HEK293 (cell line): ENCODE results near the gene ZSCAN30.

Experiments
- CTCF ChIA-PET: fragments of 350-600 bp; formaldehyde crosslinking; extraction: SDS; loops from one replicate; lab custom pipeline; 2021; ENCODE audit warnings: antibody characterized with exemption; lab: Yijun Ruan, JAX
- POLR2A ChIA-PET: fragments of 300-600 bp; formaldehyde crosslinking; extraction: SDS; loops from one replicate; lab custom pipeline; 2020; ENCODE audit warnings: antibody characterized with exemption, inconsistent platforms; lab: Yijun Ruan, JAX
- H3K27ac ChIP-seq: fragments of 200-500 bp; sonication (Bioruptor generic); 2 replicates; pipeline ENCODE4 v1.5.1; 2014; ENCODE audit warnings: low read depth, low read length, control low read depth, inconsistent platforms; ENCODE audit errors: extremely low read depth
- H3K36me3 ChIP-seq, 2 experiments: fragments of 200-500 bp in 1 of 2; sonication (Bioruptor generic) in 1 of 2; 1 replicate in 1 of 2; 2 replicates in 1 of 2; pipeline ENCODE4 v1.5.1; 2014 to 2017; ENCODE audit warnings: inconsistent platforms in 2 of 2, low read length in 2 of 2; ENCODE audit not compliant: control insufficient read depth in 2 of 2, insufficient read depth in 1 of 2
- H3K4me1 ChIP-seq: fragments of 200-500 bp; sonication (Bioruptor generic); 2 replicates; pipeline ENCODE4 v1.5.1; 2014; ENCODE audit warnings: mild to moderate bottlenecking, low read length, inconsistent platforms; ENCODE audit not compliant: control insufficient read depth, insufficient read depth
- H3K4me3 ChIP-seq: 2 replicates; pipeline ENCODE4 v1.5.1; 2011; ENCODE audit warnings: low read depth, mild to moderate bottlenecking, control low read depth, low read length, moderate library complexity
- H3K9me3 ChIP-seq: fragments of 200-500 bp; sonication (Bioruptor generic); 2 replicates; pipeline ENCODE4 v1.5.1; 2014; ENCODE audit warnings: low read depth, low read length, inconsistent platforms; ENCODE audit not compliant: control insufficient read depth, insufficient read depth
- GLI2 ChIP-seq: fragments of 450-650 bp; formaldehyde crosslinking; IDR thresholded peaks from 2 replicates; pipeline ENCODE4; 2017; ENCODE audit warnings: missing biosample characterization, missing genetic modification characterization, low read depth, borderline replicate concordance
- YY1 ChIP-seq: fragments of 450-650 bp; formaldehyde crosslinking; IDR thresholded peaks from 2 replicates; pipeline ENCODE4 v1.5.1; 2018; ENCODE audit warnings: missing biosample characterization, missing genetic modification characterization
- ZNF114 ChIP-seq: fragments of 450-650 bp; formaldehyde crosslinking; IDR thresholded peaks from 2 replicates; pipeline ENCODE4 v1.5.0; 2017; ENCODE audit warnings: missing biosample characterization, missing genetic modification characterization
- ZNF19 ChIP-seq: fragments of 450-650 bp; formaldehyde crosslinking; IDR thresholded peaks from 2 replicates; pipeline ENCODE4; 2016; ENCODE audit warnings: missing biosample characterization, missing genetic modification characterization, low read depth
- ZNF274 ChIP-seq, 2 experiments: fragments of 200-500 bp in 1 of 2; fragments of 450-650 bp in 1 of 2; sonication (Bioruptor generic) in 1 of 2; formaldehyde crosslinking in 1 of 2; IDR thresholded peaks; 2 replicates each; pipeline versions ENCODE4 v1.5.1 to v1.6.1; 2014 to 2016; ENCODE audit warnings: borderline replicate concordance in 1 of 2, inconsistent platforms in 1 of 2, low read length in 1 of 2, missing biosample characterization in 1 of 2, missing genetic modification characterization in 1 of 2
- ZNF341 ChIP-seq: fragments of 450-650 bp; formaldehyde crosslinking; IDR thresholded peaks from 2 replicates; pipeline ENCODE4; 2016; ENCODE audit warnings: low read depth, missing biosample characterization, missing genetic modification characterization
- ZNF473 ChIP-seq: fragments of 450-650 bp; formaldehyde crosslinking; IDR thresholded peaks from 2 replicates; pipeline ENCODE4 v1.5.1; 2017; ENCODE audit warnings: missing biosample characterization, missing genetic modification characterization
- ZNF501 ChIP-seq: fragments of 450-650 bp; formaldehyde crosslinking; IDR thresholded peaks from 2 replicates; pipeline ENCODE4 v1.5.1; 2016; ENCODE audit warnings: missing biosample characterization, missing genetic modification characterization
- ZNF510 ChIP-seq: fragments of 450-650 bp; formaldehyde crosslinking; IDR thresholded peaks from 2 replicates; pipeline ENCODE4 v1.5.1; 2018; ENCODE audit warnings: mild to moderate bottlenecking, missing genetic modification characterization, missing biosample characterization; ENCODE audit not compliant: insufficient replicate concordance
- ZNF514 ChIP-seq: fragments of 450-650 bp; formaldehyde crosslinking; IDR thresholded peaks from 2 replicates; pipeline ENCODE4 v1.5.1; 2016; ENCODE audit warnings: missing biosample characterization, missing genetic modification characterization
- ZNF558 ChIP-seq: fragments of 450-650 bp; formaldehyde crosslinking; IDR thresholded peaks from 2 replicates; pipeline ENCODE4 v1.5.1; 2016; ENCODE audit warnings: missing biosample characterization, missing genetic modification characterization
- ZNF621 ChIP-seq: fragments of 450-650 bp; formaldehyde crosslinking; IDR thresholded peaks from 2 replicates; pipeline ENCODE4 v1.5.1; 2017; ENCODE audit warnings: missing biosample characterization, missing genetic modification characterization
- ZNF701 ChIP-seq: fragments of 450-650 bp; formaldehyde crosslinking; IDR thresholded peaks from 2 replicates; pipeline ENCODE4 v1.5.1; 2016; ENCODE audit warnings: missing biosample characterization, missing genetic modification characterization
- ZNF76 ChIP-seq: fragments of 450-650 bp; formaldehyde crosslinking; IDR thresholded peaks from 2 replicates; pipeline ENCODE4; 2016; ENCODE audit warnings: low read depth, missing biosample characterization, missing genetic modification characterization, borderline replicate concordance
- ZNF792 ChIP-seq: fragments of 450-650 bp; formaldehyde crosslinking; IDR thresholded peaks from 2 replicates; pipeline ENCODE4 v1.5.1; 2016; ENCODE audit warnings: missing biosample characterization, missing genetic modification characterization
- ZNF843 ChIP-seq: fragments of 450-650 bp; formaldehyde crosslinking; IDR thresholded peaks from 2 replicates; pipeline ENCODE4 v1.5.1; 2016; ENCODE audit warnings: missing biosample characterization, missing genetic modification characterization
- ZSCAN16 ChIP-seq: fragments of 450-650 bp; formaldehyde crosslinking; IDR thresholded peaks from 2 replicates; pipeline ENCODE4 v1.5.1; 2016; ENCODE audit warnings: missing biosample characterization, missing genetic modification characterization
- TF ChIP-seq, protein P1 (sequence below): fragments of 450-650 bp; IDR thresholded peaks from 2 replicates; pipeline ENCODE4 v1.5.1; 2018; ENCODE audit warnings: missing biosample characterization, mild to moderate bottlenecking, missing genetic modification characterization
- TF ChIP-seq, protein P2 (sequence below): fragments of 450-650 bp; formaldehyde crosslinking; IDR thresholded peaks from 2 replicates; pipeline ENCODE4 v1.5.1; 2017; ENCODE audit warnings: missing biosample characterization, missing genetic modification characterization
- TF ChIP-seq, protein P3 (sequence below): fragments of 450-650 bp; formaldehyde crosslinking; IDR thresholded peaks from 2 replicates; pipeline ENCODE4 v1.5.1; 2016; ENCODE audit warnings: missing biosample characterization, missing genetic modification characterization
- TF ChIP-seq, protein P4 (sequence below): fragments of 450-650 bp; formaldehyde crosslinking; IDR thresholded peaks from 2 replicates; pipeline ENCODE4 v1.5.1; 2016; ENCODE audit warnings: missing biosample characterization, missing genetic modification characterization, low read depth

Gene ZSCAN30

DNA sequence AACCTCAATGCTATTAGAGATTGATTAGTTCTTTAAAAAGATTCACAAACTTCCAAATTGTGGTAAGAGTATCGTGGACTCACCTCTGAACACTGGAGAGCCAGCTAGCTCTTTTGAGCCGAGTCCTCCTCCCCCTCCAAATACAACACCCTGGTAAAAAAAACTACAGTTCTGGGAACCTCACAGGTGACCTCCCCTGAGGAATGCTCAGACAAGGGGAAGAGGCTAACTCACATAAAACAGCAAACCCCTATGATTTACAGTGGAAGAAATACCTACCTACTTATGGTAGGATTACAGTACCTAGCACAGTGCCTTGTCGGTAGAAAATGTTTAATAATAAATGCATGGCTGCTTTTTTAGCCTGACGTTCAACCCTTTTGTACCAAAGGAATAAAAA, 45.8 kb upstream of the ZSCAN30 start (continued):
- TF ChIP-seq, protein P1, sequence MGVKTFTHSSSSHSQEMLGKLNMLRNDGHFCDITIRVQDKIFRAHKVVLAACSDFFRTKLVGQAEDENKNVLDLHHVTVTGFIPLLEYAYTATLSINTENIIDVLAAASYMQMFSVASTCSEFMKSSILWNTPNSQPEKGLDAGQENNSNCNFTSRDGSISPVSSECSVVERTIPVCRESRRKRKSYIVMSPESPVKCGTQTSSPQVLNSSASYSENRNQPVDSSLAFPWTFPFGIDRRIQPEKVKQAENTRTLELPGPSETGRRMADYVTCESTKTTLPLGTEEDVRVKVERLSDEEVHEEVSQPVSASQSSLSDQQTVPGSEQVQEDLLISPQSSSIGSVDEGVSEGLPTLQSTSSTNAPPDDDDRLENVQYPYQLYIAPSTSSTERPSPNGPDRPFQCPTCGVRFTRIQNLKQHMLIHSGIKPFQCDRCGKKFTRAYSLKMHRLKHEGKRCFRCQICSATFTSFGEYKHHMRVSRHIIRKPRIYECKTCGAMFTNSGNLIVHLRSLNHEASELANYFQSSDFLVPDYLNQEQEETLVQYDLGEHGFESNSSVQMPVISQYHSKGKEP (tag by site-specific recombination), result no peak
- no peak for TF ChIP-seq ZNF621
- no peak for TF ChIP-seq ZNF473 (tag by site-specific recombination)
- TF ChIP-seq ZNF76, result no peak
- TF ChIP-seq, protein P2, sequence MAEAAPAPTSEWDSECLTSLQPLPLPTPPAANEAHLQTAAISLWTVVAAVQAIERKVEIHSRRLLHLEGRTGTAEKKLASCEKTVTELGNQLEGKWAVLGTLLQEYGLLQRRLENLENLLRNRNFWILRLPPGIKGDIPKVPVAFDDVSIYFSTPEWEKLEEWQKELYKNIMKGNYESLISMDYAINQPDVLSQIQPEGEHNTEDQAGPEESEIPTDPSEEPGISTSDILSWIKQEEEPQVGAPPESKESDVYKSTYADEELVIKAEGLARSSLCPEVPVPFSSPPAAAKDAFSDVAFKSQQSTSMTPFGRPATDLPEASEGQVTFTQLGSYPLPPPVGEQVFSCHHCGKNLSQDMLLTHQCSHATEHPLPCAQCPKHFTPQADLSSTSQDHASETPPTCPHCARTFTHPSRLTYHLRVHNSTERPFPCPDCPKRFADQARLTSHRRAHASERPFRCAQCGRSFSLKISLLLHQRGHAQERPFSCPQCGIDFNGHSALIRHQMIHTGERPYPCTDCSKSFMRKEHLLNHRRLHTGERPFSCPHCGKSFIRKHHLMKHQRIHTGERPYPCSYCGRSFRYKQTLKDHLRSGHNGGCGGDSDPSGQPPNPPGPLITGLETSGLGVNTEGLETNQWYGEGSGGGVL (tag by site-specific recombination), result no peak
- no peak for TF ChIP-seq GLI2 (tag by site-specific recombination)

DNA sequence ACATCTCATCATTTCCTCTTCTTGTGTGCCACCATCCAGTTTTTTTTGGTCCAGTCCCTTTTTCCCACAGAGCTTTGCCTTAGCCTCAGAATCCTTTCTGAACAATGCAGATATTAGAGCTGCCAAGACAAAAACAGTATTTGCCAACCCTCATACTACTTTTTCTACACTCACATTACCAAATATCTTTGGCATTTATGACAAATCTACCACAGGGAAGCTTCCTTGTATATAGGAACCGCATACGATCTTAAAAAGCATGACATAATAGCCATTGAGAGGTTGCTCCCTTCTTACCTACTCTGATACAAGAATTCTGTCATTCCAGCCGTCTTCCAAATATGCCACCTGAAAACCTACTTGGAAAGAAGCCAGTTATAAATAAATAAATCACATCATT, 44.8 kb upstream of the ZSCAN30 start:
- Histone ChIP-seq H3K4me1 (no peaks in the 10 kb centered on the region), H3K36me3 (peaks cover 42 to 85% of the 10 kb centered on the region in 2 experiments), H3K4me3 (no peak overlapping the region), H3K27ac (no peak overlapping the region), H3K9me3 (no peaks in the 10 kb centered on the region)
- TF ChIP-seq ZNF843 (tag by site-specific recombination) (no peak), YY1 (tag by site-specific recombination) (no peak), ZNF558 (tag by site-specific recombination) (no peak), ZNF19 (tag by site-specific recombination) (no peak), ZNF114 (no peak), ZNF792 (tag by site-specific recombination) (no peak), ZNF514 (tag by site-specific recombination) (no peak), ZSCAN16 (tag by site-specific recombination) (no peak), ZNF341 (tag by site-specific recombination) (no peak), ZNF274 (IDR thresholded peaks at IDR 0.05; ENCODE audit: low read length) (no peak), ZNF274 (tag by site-specific recombination; IDR thresholded peaks at IDR 0.05; ENCODE audit: borderline replicate concordance) (no peak), ZNF510 (tag by site-specific recombination) (no peak), ZNF701 (tag by site-specific recombination) (no peak), ZNF501 (tag by site-specific recombination) (no peak)
- TF ChIP-seq, protein P3, sequence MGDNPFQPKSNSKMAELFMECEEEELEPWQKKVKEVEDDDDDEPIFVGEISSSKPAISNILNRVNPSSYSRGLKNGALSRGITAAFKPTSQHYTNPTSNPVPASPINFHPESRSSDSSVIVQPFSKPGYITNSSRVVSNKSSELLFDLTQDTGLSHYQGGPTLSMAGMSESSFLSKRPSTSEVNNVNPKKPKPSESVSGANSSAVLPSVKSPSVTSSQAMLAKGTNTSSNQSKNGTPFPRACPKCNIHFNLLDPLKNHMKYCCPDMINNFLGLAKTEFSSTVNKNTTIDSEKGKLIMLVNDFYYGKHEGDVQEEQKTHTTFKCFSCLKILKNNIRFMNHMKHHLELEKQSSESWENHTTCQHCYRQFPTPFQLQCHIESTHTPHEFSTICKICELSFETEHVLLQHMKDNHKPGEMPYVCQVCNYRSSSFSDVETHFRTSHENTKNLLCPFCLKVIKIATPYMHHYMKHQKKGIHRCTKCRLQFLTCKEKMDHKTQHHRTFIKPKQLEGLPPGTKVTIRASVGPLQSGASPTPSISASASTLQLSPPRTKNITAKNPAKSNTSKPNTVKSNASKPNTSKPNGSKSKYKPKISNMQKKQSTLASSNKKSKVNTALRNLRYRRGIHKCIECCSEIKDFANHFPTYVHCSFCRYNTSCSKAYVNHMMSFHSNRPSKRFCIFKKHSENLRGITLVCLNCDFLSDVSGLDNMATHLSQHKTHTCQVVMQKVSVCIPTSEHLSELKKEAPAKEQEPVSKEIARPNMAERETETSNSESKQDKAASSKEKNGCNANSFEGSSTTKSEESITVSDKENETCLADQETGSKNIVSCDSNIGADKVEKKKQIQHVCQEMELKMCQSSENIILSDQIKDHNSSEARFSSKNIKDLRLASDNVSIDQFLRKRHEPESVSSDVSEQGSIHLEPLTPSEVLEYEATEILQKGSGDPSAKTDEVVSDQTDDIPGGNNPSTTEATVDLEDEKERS (tag by site-specific recombination), result no peak
- TF ChIP-seq, protein P4, sequence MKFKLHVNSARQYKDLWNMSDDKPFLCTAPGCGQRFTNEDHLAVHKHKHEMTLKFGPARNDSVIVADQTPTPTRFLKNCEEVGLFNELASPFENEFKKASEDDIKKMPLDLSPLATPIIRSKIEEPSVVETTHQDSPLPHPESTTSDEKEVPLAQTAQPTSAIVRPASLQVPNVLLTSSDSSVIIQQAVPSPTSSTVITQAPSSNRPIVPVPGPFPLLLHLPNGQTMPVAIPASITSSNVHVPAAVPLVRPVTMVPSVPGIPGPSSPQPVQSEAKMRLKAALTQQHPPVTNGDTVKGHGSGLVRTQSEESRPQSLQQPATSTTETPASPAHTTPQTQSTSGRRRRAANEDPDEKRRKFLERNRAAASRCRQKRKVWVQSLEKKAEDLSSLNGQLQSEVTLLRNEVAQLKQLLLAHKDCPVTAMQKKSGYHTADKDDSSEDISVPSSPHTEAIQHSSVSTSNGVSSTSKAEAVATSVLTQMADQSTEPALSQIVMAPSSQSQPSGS, result no peak
- TF ChIP-seq, all 188 proteins: peak for 0
- ChIA-PET POLR2A (interaction anchor here (1.0 to 1.4 kb wide), 2 partner anchors 9 to 45 kb away, joined by 3 to 4 read pairs; partner anchors contain the start of genes ZNF24 and ZSCAN30), CTCF (interaction anchor here (0.6 to 1.3 kb wide), 3 partner anchors 20 to 328 kb away, joined by 3 to 7 read pairs (median 3); no protein-coding TSS in a partner anchor)
